Bronchial epithelial cell (primary cell): ENCODE results near the gene MYBPH. TPM values are rescaled to one million over a fixed set of nuclear protein-coding genes. Genes with fewer than 3 reads are reported as not detected.

Experiments used
- DNase-seq: peaks from one replicate; pipeline ENCODE4 v3.0.0-alpha.2; 2010; ENCODE audit warnings: low read depth
- FAIRE-seq: peaks from 2 replicates; lab custom pipeline; 2011; peaks lifted over from hg19 to GRCh38; lab: Jason Lieb, UNC
- H3K27me3 ChIP-seq: 2 replicates; pipeline ENCODE4 v1.5.1; 2011; ENCODE audit warnings: low read length; ENCODE audit not compliant: control insufficient read depth, insufficient read depth
- H3K36me3 ChIP-seq: 2 replicates; pipeline ENCODE4 v1.5.1; 2011; ENCODE audit warnings: low read length; ENCODE audit not compliant: control insufficient read depth, insufficient read depth
- H3K4me3 ChIP-seq: 2 replicates; pipeline ENCODE4 v1.5.1; 2011; ENCODE audit warnings: mild to moderate bottlenecking, low read depth, low read length, control low read depth
- CTCF ChIP-seq: IDR thresholded peaks from 2 replicates; pipeline ENCODE4 v1.5.1; 2011; ENCODE audit warnings: mild to moderate bottlenecking, moderate library complexity, low read length, control low read depth, inconsistent platforms; ENCODE audit not compliant: insufficient read depth, severe bottlenecking
- total RNA-seq: library from RNA; depleted of rRNA; stranded (reverse); fragments of >200 nt; gene quantifications from 2 replicates; pipeline ENCODE4 v1.2.1, GENCODE V29; 2014

Gene MYBPH
- total RNA-seq, result not detected in 2 replicates

GRCh38 chr1:203175237-203175826 is at the start of gene MYBPH:
Gene MYBPH (minus strand): TSS chr1:203175826. CDS start chr1:203175755, 71 bp downstream.
- no peaks in the 10 kb centered on the region for H3K36me3 ChIP-seq
- DNase-seq, result no peak
- no peak within 1 kb of the TSS for H3K4me3 ChIP-seq
- no peak for FAIRE-seq
- no peak for TF ChIP-seq CTCF
- H3K27me3 ChIP-seq, result peaks cover 4% of the 10 kb centered on the region

GRCh38 chr1:203225071-203225470 is 49.4 kb upstream of the MYBPH start:
- DNase-seq (no peak), FAIRE-seq (no peak)
- Histone ChIP-seq H3K27me3 (peaks cover 3% of the 10 kb centered on the region), H3K36me3 (no peaks in the 10 kb centered on the region), H3K4me3 (no peak overlapping the region)
- TF ChIP-seq CTCF, result no peak

- peaks cover 5% of the 10 kb centered on the region for H3K27me3 ChIP-seq
Observed at GRCh38 chr1:203223012-203223775, 47.6 kb upstream of the MYBPH start.

GRCh38 chr1:203219934-203220333 is 44.3 kb upstream of the MYBPH start:
- Histone ChIP-seq H3K27me3 (peaks cover 5% of the 10 kb centered on the region), H3K4me3 (no peak overlapping the region), H3K36me3 (no peaks in the 10 kb centered on the region)
- peak; percentile 32 for FAIRE-seq
- DNase-seq, result no peak
- no peak for TF ChIP-seq CTCF

More at GRCh38 chr1:203223012-203223775, 47.6 kb upstream of the MYBPH start:
- no peaks in the 10 kb centered on the region for H3K36me3 ChIP-seq
- H3K4me3 ChIP-seq, result no peak overlapping the region
- TF ChIP-seq CTCF, result no peak
- no peak for FAIRE-seq
- DNase-seq, result no peak

GRCh38 chr1:203219171-203219570 is 43.5 kb upstream of the MYBPH start:
- Histone ChIP-seq H3K27me3 (peaks cover 4% of the 10 kb centered on the region), H3K4me3 (no peak overlapping the region), H3K36me3 (no peaks in the 10 kb centered on the region)
- no peak for TF ChIP-seq CTCF
- FAIRE-seq (no peak), DNase-seq (no peak)
